LoVo (cell line): ENCODE data around the gene ACSBG1.
"Not testable (repeated sequence)": the region's sequence is repeated elsewhere in the genome, so short reads cannot be mapped to it uniquely, and the experiment has no call there.

Source experiments
- DNase-seq: peaks from one replicate; pipeline ENCODE4 v3.0.0-alpha.2; 2016; ENCODE audit warnings: low spot score

ACSBG1 gene

GRCh38 chr15:78167227-78167888 lies 67.0 kb downstream of the ACSBG1 start:
- DNase-seq = no peak

DNA sequence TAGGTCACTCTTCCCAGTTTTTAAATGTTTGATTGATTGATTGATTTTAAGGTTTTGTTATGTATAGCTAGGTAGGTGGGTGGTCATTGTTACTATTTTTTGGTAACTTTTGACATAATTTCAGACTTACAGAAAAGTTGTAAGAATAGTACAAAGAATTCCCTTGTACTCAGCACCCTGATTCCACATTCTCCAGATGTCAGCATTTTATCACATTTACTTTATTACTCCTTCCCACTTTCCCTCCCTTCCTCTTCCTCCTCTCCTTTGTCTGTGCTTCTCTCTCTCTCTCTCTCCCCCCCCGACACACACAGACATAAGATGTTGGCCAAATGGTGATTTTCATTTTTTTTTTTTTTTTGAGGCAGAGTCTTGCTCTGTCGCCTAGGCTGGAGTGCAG lies 70.4 kb downstream of the ACSBG1 start:
- no peak for DNase-seq

DNA sequence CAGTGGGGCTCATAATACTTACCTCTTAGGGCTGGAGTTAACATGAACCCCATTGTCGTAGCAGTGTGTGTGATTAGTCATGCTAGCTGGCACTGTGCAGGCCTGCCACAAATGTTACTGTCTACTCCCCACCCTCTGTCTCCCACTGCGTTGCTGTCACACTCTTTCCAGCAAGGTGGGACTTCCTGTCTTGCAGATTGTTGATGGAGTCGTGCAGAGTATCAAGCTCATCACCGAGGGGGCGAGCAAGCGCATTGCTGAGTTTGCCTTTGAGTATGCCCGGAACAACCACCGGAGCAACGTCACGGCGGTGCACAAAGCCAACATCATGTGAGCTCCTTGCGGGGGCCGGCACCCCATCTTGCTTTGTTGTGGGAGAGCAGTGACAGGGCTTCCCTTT lies 72.3 kb downstream of the ACSBG1 start:
- DNase-seq = no peak

DNA sequence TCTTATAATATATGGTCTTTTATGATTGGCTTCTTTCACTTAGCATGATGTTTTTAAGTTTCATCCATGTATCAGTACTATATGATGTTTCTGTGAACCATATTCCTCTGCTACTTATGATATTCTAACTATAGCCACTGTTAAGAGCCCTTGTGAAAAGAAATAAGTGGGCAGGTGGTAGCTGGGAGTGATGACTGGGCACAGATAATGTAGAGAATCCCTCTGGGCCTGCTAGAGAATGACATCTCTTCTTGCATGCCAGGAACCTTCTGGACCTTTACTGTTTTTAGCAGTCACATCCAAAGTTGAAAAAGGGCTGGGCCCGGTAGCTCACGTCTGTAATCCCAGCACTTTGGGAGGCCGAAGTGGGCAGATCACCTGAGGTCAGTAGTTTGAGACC lies 75.0 kb downstream of the ACSBG1 start:
- DNase-seq = no peak

- DNase-seq = no peak
Observed at GRCh38 chr15:78157203-78157602, 77.2 kb downstream of the ACSBG1 start.

GRCh38 chr15:78156653-78157052 lies 77.7 kb downstream of the ACSBG1 start:
- DNase-seq = no peak

DNA sequence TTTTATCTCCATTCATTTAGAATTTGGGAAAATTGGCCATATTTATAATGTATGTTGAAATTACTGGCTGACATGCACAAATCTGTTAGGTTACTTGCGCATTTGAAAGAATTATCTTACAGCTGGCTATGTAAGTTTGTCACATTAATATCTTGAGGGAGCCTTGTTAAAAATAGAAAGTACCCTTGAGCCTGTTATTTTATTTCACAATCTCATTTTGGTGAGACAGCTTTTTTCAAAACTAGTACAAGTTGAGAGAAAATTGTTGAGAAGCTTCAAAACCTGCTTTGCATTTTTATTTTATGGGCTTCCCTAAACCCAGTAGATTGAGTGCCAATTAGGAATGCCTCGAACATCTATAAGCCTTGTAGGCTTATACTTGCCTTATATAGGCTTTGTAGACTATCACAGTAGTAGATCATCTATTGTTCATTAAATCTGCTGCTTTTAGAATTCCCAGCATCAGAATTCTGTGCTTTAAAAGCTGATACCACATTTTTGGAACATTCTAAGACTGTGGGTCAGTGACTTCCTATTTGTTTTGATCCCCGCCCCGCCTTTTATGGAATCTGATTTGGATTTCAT lies 78.9 kb downstream of the ACSBG1 start:
- DNase-seq = no peak

GRCh38 chr15:78154955-78155354 lies 79.4 kb downstream of the ACSBG1 start:
- no peak for DNase-seq

DNA sequence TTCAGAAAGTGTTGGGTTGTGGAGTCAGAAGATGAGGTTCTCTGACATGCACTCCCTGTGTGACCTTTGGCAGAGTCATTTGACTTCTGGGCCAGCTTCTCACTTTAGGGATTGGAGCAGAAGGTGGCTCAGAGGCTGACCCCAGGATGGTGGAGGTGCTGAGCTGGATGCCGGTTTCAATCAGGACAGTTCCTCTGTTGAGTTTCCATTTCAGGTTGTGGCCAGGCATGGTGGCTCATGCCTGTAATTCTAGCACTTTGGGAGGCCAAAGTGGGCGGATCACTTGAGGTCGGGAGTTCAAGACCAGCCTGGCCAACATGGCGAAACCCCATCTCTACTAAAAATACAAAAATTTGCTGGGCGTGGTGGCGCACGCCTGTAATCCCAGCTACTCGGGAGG lies 83.3 kb downstream of the ACSBG1 start:
- not testable (repeated sequence) for DNase-seq

GRCh38 chr15:78149805-78150751 lies 84.3 kb downstream of the ACSBG1 start:
- DNase-seq = peak; percentile 44

GRCh38 chr15:78149068-78149804 lies 85.1 kb downstream of the ACSBG1 start, which contains the start of gene IDH3A:
IDH3A (plus strand) TSS chr15:78149362; CDS start chr15:78149404, 42 bp downstream.
- peak; percentile 100 for DNase-seq

GRCh38 chr15:78148392-78149067 lies 85.8 kb downstream of the ACSBG1 start:
- DNase-seq = no peak

DNA sequence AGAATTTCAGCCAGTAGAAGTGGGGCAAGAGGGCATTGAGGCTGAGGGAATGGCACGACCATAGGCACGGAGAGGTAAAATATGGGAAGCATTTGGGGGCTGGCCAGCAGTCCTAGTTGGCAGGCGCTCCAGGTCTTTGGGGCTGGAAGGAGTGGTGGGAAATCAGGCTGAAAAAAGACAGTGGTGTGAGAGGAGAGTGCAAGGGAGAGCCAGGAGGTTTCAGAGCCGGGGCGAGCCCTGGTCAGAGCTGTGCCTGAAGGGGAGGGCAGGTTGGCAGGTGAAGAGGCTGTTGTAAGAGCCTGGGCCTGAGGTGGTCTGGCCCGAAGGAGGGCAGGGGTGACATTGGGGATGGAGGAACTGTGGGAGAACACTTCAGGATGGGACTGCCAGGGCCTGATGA lies 86.8 kb downstream of the ACSBG1 start:
- no peak for DNase-seq

DNA sequence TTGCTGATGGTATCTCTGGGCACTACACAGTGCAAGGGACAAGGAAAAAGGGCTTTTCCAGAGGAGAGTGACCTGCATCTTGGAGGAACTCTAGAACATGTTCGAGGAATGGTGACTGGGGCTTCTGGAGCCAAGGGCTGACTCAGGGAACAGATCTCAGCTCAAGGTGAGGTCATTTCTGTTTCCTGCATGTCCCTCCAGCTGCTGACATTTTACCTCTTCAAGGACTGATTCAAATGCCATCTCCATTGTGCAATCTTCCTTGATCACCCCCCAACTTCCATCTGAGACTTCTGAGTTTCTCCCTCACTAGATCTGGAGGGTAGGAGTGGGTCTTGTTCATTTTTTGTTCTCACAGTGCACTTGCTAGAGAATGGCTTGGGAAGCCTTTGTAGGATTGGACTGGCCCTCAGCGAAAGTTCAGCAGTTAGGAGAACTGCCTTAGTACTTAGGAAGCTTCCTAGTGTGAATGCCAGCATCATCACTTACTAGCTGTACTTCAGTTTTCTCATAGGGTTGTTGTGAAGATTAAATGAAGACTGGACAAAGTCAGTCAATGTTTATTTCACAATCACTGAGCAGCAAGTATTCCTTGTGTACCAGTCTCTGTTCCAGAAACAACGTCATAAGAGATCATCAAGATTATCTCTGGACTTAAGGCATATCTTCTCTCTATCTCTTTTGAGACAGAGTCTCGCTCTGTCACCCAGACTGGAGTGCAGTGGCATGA lies 87.8 kb downstream of the ACSBG1 start:
- DNase-seq = no peak

- no peak for DNase-seq
Observed at GRCh38 chr15:78142332-78142731, 92.0 kb downstream of the ACSBG1 start.

- DNase-seq = no peak
Observed at GRCh38 chr15:78140292-78140691, 94.1 kb downstream of the ACSBG1 start.

DNA sequence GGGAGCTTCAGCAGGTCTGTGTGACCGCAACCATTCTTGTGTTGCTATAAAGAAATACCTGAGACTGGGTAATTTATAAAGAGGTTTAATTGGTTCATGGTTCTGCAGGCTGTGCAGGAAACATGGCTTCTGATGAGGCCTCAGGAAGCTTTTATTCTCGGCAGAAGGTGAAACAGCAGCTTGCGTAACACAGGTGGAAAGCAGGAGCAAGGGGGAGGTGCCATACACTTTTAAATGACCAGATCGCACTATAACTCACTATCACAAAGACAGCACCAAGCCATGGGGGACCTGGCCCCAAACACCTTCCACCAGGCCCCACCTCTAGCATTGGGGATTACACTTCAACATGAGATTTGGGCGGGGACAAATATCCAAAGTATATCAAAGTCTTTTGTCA lies 94.8 kb downstream of the ACSBG1 start:
- DNase-seq = no peak

- DNase-seq = no peak
Observed at GRCh38 chr15:78133801-78134200, 100.6 kb downstream of the ACSBG1 start.

DNA sequence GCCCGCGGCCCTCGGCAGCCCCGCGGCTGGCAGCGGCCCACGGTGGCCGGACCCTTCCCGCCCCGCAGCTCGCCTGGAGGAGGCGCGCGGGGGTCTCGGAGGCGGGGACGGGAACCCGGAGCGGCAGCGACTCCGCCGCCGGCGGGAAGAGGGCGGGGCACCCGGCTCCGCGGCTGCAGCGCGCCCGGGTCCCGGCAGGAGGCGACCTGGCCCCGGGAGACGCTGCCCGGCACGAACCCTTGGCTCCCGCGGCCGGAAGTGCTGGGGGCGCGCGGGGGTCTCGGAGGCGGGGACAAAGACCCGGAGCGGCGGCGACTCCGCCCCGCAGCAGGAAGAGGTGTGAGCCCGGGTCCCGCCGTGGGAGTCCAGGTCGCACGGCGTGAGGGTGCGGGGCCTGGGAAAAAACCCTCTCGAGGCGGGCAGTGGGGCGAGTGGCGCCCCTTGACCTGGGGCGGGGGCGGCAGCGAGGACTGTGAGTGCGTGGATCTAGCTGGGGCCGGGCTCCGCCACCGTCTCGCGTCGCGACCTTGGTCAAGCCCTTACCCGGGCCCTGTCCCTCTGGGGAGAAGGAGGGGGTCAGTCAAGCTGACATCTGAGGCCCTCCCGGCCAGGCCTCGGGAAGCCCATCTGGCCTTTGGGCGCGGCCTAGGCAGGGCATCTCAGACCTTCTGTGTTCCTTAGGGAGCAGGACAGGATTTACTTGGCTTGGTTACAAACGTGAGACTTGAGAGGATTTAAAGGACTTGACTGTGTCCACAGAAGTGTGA lies 102.9 kb downstream of the ACSBG1 start, which contains the start of gene CIB2:
CIB2 (minus strand) TSS at position 151 of the 767 bp plus-strand sequence. CDS start 230 bp downstream, outside the sequence.
- DNase-seq = peak; percentile 84
